Loucy (cell line): ENCODE data around the gene BOLA2B.
"Not testable (repeated sequence)": the region's sequence is repeated elsewhere in the genome, so short reads cannot be mapped to it uniquely, and the experiment has no call there.

Experiments used
- CTCF ChIP-seq: fragments of 200-600 bp; sonication (generic); conservative IDR thresholded peaks from 2 replicates; pipeline ENCODE4 v1.5.1; 2014; ENCODE audit warnings: mild to moderate bottlenecking, antibody characterized with exemption, low read length
- EZH2phosphoT487 ChIP-seq: fragments of 200-600 bp; IDR thresholded peaks from 2 replicates; pipeline ENCODE4 v1.6.1; 2018; ENCODE audit warnings: antibody characterized with exemption, mild to moderate bottlenecking, moderate library complexity, borderline replicate concordance

GRCh38 chr16:30217082-30217481, 23.6 kb upstream of the BOLA2B start:
- TF ChIP-seq CTCF, EZH2phosphoT487: not testable (repeated sequence)
